Nephron (organoid): ENCODE results near the gene MED29.
A peak's percentile ranks its signal among the peaks of the same experiment; 100 is the strongest.

ENCODE experiments used
- H3K27ac Mint-ChIP-seq, 3 experiments: 2 replicates each; pipeline ENCODE4 v1.8.0; 2020; ENCODE audit warnings: mixed read lengths in 3 of 3, mild to moderate bottlenecking in 2 of 3, moderate library complexity in 1 of 3
- H3K27me3 Mint-ChIP-seq: 2 replicates; pipeline ENCODE4 v1.8.0; 2021; ENCODE audit warnings: low read depth, mild to moderate bottlenecking, moderate library complexity, mixed read lengths
- H3K36me3 Mint-ChIP-seq: 2 replicates; pipeline ENCODE4 v1.8.0; 2020; ENCODE audit warnings: low read depth, mixed read lengths
- H3K4me1 Mint-ChIP-seq: 2 replicates; pipeline ENCODE4 v1.8.0; 2020; ENCODE audit warnings: mixed read lengths
- H3K4me3 Mint-ChIP-seq, 3 experiments: 2 replicates each; pipeline ENCODE4 v1.8.0; 2020; ENCODE audit warnings: mild to moderate bottlenecking in 3 of 3, mixed read lengths in 3 of 3, moderate library complexity in 2 of 3
- H3K9me3 Mint-ChIP-seq: 2 replicates; pipeline ENCODE4 v1.8.0; 2020; ENCODE audit warnings: mixed read lengths
- TF ChIP-seq, protein P1 (sequence below), 3 experiments: fragments of 200-600 bp; sonication (generic); IDR thresholded peaks; one replicate each; pipeline ENCODE4 v1.5.0; 2021; ENCODE audit warnings: antibody characterized with exemption in 3 of 3; ENCODE audit not compliant: unreplicated experiment in 3 of 3

The MED29 gene, protein sequence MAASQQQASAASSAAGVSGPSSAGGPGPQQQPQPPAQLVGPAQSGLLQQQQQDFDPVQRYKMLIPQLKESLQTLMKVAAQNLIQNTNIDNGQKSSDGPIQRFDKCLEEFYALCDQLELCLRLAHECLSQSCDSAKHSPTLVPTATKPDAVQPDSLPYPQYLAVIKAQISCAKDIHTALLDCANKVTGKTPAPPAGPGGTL

DNA sequence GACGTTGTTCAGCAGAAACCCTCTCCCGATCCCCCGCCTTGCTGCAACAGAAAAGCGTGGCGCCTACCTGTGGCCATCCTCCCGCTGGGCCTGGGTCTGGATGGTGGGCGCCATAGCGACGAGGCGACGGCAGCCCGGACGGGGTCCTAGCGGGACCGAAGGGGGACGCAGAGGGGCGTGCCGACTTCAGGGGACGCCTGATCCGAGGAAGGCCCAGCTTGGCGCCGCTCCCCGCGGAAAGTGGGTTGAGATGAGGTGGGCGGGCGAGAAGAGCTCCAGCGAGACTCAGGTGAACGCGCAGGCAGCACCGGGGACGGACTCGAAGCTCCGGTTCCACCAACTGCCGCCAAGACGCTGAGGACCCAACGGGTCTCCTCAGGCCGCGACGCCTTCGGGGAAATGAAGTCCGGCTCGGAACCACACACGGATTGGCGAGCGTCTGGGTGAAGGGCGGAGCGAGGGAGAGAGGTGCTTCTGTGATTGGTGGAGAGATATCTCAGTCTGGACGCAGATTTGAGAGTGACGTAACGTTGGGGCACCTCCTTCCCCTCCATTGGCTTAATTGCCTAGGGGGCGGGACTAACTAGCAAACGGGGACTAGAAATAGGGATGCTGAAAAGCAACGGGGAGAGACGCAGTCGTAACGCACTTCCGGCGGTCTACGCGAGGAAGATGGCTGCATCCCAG lies at the start of gene MED29, which contains the start of gene PAF1:
TSS of gene MED29 (plus strand) at position 628 of the 687 bp plus-strand sequence. CDS start at position 673, 45 bp downstream.
TSS of gene PAF1 (minus strand) at position 356 of the 687 bp plus-strand sequence. CDS start at position 114, 242 bp downstream.
- Mint-ChIP-seq H3K36me3 (peaks cover 49% of the 10 kb centered on the region), H3K27ac (peak within 1 kb of the TSS; percentile 96 to 97 (median 97)), H3K4me1 (peaks cover 19% of the 10 kb centered on the region), H3K27me3 (no peaks in the 10 kb centered on the region), H3K9me3 (no peaks in the 10 kb centered on the region), H3K4me3 (peak within 1 kb of the TSS; percentile 90 to 99 (median 92))
- TF ChIP-seq, protein P1, sequence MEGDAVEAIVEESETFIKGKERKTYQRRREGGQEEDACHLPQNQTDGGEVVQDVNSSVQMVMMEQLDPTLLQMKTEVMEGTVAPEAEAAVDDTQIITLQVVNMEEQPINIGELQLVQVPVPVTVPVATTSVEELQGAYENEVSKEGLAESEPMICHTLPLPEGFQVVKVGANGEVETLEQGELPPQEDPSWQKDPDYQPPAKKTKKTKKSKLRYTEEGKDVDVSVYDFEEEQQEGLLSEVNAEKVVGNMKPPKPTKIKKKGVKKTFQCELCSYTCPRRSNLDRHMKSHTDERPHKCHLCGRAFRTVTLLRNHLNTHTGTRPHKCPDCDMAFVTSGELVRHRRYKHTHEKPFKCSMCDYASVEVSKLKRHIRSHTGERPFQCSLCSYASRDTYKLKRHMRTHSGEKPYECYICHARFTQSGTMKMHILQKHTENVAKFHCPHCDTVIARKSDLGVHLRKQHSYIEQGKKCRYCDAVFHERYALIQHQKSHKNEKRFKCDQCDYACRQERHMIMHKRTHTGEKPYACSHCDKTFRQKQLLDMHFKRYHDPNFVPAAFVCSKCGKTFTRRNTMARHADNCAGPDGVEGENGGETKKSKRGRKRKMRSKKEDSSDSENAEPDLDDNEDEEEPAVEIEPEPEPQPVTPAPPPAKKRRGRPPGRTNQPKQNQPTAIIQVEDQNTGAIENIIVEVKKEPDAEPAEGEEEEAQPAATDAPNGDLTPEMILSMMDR (IDR thresholded peaks at IDR 0.05; ENCODE audit: unreplicated experiment in 3 of 3): no peak

DNA sequence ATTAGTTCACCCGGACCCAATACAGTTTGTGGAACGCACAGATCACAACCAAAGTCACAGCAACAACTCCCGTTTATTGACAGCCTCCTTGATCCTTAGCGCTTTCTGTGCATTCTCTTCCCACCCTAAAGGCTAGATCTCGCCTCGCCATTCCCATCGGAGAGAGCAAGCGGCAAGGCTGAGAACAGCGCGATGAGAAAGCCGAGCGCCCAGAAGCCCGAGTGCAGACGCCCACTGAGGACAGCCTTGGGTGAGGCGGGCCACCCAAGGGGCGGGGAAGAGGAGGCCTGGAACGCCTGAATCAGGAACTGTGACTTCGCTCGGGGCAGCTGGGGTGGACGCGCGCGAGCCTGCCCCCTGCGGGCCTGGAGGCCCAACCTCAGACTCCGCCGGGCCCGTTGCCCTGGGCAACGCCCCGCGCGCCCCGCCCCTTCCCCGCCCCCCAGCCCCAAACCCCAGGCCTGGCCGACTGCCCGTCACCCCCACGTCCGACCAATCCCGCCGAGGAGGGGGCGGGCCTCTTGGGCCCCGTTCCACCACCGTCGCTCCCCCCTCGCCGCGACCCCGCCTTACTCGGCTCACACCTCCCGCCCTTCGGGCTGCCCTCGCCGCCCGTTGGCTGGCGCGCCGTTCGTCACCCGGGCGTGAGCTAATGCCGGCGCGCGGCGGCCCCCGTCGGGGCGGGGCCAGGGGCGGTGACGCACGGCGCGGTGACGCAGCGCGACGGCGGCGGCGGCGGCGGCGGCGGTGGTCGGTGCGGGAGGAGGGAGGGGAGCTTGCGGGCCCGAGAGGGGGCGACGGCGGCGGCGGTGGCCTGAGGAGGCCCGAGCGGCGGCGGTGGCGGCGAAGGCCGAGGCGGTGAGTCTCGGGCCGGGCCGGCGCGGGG lies 49.2 kb upstream of the MED29 start, which contains the start of gene SAMD4B:
TSS of gene SAMD4B (plus strand) at position 703 of the 886 bp plus-strand sequence. CDS start 14,473 bp downstream, outside the sequence.
- no peaks in the 10 kb centered on the region for H3K9me3 Mint-ChIP-seq
- H3K36me3 Mint-ChIP-seq: peaks cover 12% of the 10 kb centered on the region
- H3K4me1 Mint-ChIP-seq: peaks cover 46% of the 10 kb centered on the region
- no peaks in the 10 kb centered on the region for H3K27me3 Mint-ChIP-seq
- H3K27ac Mint-ChIP-seq: peak within 1 kb of the TSS; percentile 63 to 91 (median 90)
- TF ChIP-seq, protein P1 (IDR thresholded peaks at IDR 0.05; ENCODE audit: unreplicated experiment in 3 of 3): peak; percentile 77 to 90 (median 80)
- H3K4me3 Mint-ChIP-seq: peak within 1 kb of the TSS; percentile 92 to 95 (median 94)

DNA sequence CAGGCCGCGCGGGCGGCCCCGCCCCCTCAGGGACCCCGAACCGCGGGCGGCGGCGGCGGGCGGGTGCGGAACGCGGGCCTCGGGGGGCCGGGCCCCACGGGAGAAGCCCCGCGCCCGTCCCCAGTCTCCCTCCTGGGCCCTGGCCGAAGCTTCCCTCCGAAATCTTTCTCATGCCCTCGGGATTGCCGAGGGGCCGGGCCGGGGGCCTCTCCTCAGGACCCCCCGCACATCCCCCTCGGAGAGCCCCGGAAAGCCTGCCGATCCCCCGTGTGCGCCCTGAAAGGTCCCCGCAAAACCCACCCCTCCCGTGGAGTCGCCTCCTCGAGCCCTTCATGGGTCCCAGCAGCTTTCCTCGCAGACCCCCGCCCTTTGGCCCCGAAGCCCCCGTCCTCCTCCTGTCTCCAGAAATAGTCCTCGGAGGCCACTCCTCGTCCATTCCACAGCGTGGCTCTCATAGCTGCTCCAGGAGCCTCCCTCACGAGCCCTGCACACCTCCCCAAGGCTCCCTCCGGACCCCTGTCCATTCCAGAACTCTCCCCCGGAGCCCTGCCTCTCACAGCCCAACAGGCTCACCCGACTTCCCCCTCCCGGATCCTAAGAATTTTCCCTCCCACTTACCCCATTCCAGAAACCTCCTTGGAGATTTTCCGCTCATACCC lies 48.4 kb upstream of the MED29 start:
- Mint-ChIP-seq H3K27me3 (no peaks in the 10 kb centered on the region), H3K4me3 (peak overlapping the region; percentile 92 to 94 (median 93))

DNA sequence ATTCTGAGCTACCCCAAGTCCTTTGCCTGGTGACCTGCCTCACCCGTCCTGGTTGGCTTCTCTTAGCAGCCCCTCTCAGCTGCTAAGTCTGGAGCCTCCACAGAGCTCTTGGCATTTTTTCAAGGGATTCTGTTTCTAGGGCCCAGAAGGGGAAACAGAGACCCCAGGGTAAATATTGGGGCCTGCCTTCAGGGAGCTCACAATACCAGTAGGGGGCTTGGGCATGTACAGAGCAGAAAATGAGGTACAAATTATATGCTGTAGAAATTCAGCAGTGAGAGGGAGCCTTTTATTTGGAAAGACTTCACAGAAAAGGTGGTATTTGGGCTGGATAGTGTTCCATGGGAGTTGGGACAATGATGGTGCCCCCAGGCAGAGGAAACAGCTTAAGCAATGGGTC lies 45.2 kb upstream of the MED29 start:
- peak overlapping the region; percentile 25 to 43 (median 37) for H3K27ac Mint-ChIP-seq
- peak overlapping the region; percentile 92 to 94 (median 93) for H3K4me3 Mint-ChIP-seq
- peaks cover 38% of the 10 kb centered on the region for H3K36me3 Mint-ChIP-seq
- TF ChIP-seq, protein P1 (IDR thresholded peaks at IDR 0.05; ENCODE audit: unreplicated experiment in 3 of 3): no peak
- H3K4me1 Mint-ChIP-seq: peaks cover 68% of the 10 kb centered on the region
- H3K9me3 Mint-ChIP-seq: no peaks in the 10 kb centered on the region
- H3K27me3 Mint-ChIP-seq: no peaks in the 10 kb centered on the region

More for the DNA sequence above, 48.4 kb upstream of the MED29 start:
- H3K9me3 Mint-ChIP-seq: no peaks in the 10 kb centered on the region
- H3K27ac Mint-ChIP-seq: peak overlapping the region; percentile 43 to 76 (median 65)
- H3K4me1 Mint-ChIP-seq: peaks cover 54% of the 10 kb centered on the region
- TF ChIP-seq, protein P1 (IDR thresholded peaks at IDR 0.05; ENCODE audit: unreplicated experiment in 3 of 3): no peak
- H3K36me3 Mint-ChIP-seq: peaks cover 19% of the 10 kb centered on the region
